B cell (primary cell): ENCODE results near the gene ZNF181. TPM values are rescaled to one million over a fixed set of nuclear protein-coding genes. Genes with fewer than 3 reads are reported as not detected.
"Not testable (repeated sequence)": the region's sequence is repeated elsewhere in the genome, so short reads cannot be mapped to it uniquely, and the experiment has no call there.

Experiments
- ATAC-seq: fragments of 200-7000 bp; cut with Tn5 transposase; one replicate; pipeline ENCODE4 v1.10.0; 2021; ENCODE audit warnings: low read depth, mild to moderate bottlenecking, moderate number of reproducible peaks, moderate library complexity
- CTCF ChIA-PET: fragments of 350-600 bp; sonication (Branson Sonifier 250); formaldehyde crosslinking; loops from one replicate; lab custom pipeline; 2021; ENCODE audit warnings: antibody characterized with exemption, inconsistent platforms; lab: Charles Lee
- POLR2A ChIA-PET: fragments of 350-600 bp; sonication (Branson Sonifier 250); formaldehyde crosslinking; loops from one replicate; lab custom pipeline; 2021; ENCODE audit warnings: antibody characterized with exemption; lab: Charles Lee
- DNase-seq: peaks from one replicate; pipeline ENCODE4 v3.0.0; 2013
- H2AFZ ChIP-seq: 2 replicates; pipeline ENCODE4 v1.6.1; 2012; ENCODE audit warnings: mild to moderate bottlenecking, low read depth, low read length; ENCODE audit not compliant: insufficient read depth, poor library complexity, severe bottlenecking
- H3K27ac ChIP-seq, 2 donors: 1 replicate in 1 of 2; 2 replicates in 1 of 2; pipeline ENCODE4 v1.5.1; 2012 to 2013; ENCODE audit warnings: low read length in 2 of 2, mild to moderate bottlenecking in 2 of 2, moderate library complexity in 1 of 2
- H3K27me3 ChIP-seq, 4 experiments: fragments of 200-600 bp in 1 of 4; sonication (generic) in 1 of 4; replicated peaks in 1 of 4; 1 replicate in 2 of 4; 2 replicates in 2 of 4; pipeline versions ENCODE4 v1.6.1 to v1.7.0; 2013 to 2016; ENCODE audit warnings: low read length in 3 of 4, mild to moderate bottlenecking in 2 of 4, mixed read lengths in 1 of 4, moderate library complexity in 1 of 4; ENCODE audit not compliant: insufficient read depth in 4 of 4, control insufficient read depth in 3 of 4; ENCODE audit errors: control extremely low read depth in 1 of 4
- H3K36me3 ChIP-seq, 2 experiments: replicated peaks in 1 of 2; 1 replicate in 1 of 2; 2 replicates in 1 of 2; pipeline versions ENCODE4 v1.6.1 to v1.7.1; 2013; ENCODE audit warnings: low read length in 1 of 2; ENCODE audit not compliant: insufficient read depth in 2 of 2, control insufficient read depth in 1 of 2; ENCODE audit errors: control extremely low read depth in 1 of 2, extremely low read depth in 1 of 2
- H3K4me1 ChIP-seq, 2 donors: fragments of 200-600 bp in 1 of 2; sonication (generic) in 1 of 2; 1 replicate in 1 of 2; 2 replicates in 1 of 2; pipeline versions ENCODE4 v1.5.1 to v1.6.1; 2013 to 2017; ENCODE audit warnings: low read length in 2 of 2; ENCODE audit not compliant: control insufficient read depth in 2 of 2, insufficient read depth in 2 of 2
- H3K4me2 ChIP-seq: replicated peaks from 2 replicates; pipeline ENCODE3; 2012; ENCODE audit warnings: mild to moderate bottlenecking, low read depth, low read length; ENCODE audit not compliant: poor library complexity, severe bottlenecking
- H3K4me3 ChIP-seq, 5 experiments: fragments of 200-600 bp in 1 of 5; sonication (generic) in 1 of 5; 1 replicate in 3 of 5; 2 replicates in 2 of 5; pipeline versions ENCODE4 v1.5.1 to v1.7.0; 2011 to 2016; ENCODE audit warnings: low read length in 4 of 5, mild to moderate bottlenecking in 4 of 5, low read depth in 2 of 5, control low read depth in 1 of 5, moderate library complexity in 1 of 5; ENCODE audit not compliant: insufficient read depth in 1 of 5; ENCODE audit errors: control extremely low read depth in 1 of 5, extremely low read depth in 1 of 5
- H3K79me2 ChIP-seq: fragments of 200-600 bp; sonication (generic); one replicate; pipeline ENCODE4 v1.6.0; 2016; ENCODE audit warnings: low read length; ENCODE audit not compliant: control insufficient read depth, insufficient read depth
- H3K9ac ChIP-seq: fragments of 200-600 bp; sonication (generic); 2 replicates; pipeline ENCODE4 v1.6.1; 2017; ENCODE audit warnings: mild to moderate bottlenecking, low read length, moderate library complexity
- H3K9me3 ChIP-seq, 3 donors: one replicate each; pipeline versions ENCODE4 v1.6.1 to v1.7.1; 2013; ENCODE audit warnings: low read length in 2 of 3; ENCODE audit not compliant: control insufficient read depth in 2 of 3, insufficient read depth in 1 of 3; ENCODE audit errors: control extremely low read depth in 1 of 3
- H4K20me1 ChIP-seq: 2 replicates; pipeline ENCODE4 v1.6.0; 2012; ENCODE audit warnings: mild to moderate bottlenecking, low read length; ENCODE audit not compliant: insufficient read depth, control insufficient read depth, poor library complexity, severe bottlenecking
- H3K27ac Mint-ChIP-seq: one replicate; pipeline ENCODE4 v1.8.0; 2021; ENCODE audit warnings: mixed read lengths
- H3K27me3 Mint-ChIP-seq: one replicate; pipeline ENCODE4 v1.8.0; 2021; ENCODE audit warnings: mixed read lengths
- H3K4me1 Mint-ChIP-seq: one replicate; pipeline ENCODE4 v1.8.0; 2021; ENCODE audit warnings: mixed read lengths
- H3K4me3 Mint-ChIP-seq: one replicate; pipeline ENCODE4 v1.8.0; 2021; ENCODE audit warnings: mixed read lengths
- H3K9me3 Mint-ChIP-seq: one replicate; pipeline ENCODE4 v1.8.0; 2022; ENCODE audit warnings: mixed read lengths; ENCODE audit not compliant: insufficient read depth
- EZH2 ChIP-seq: IDR thresholded peaks from 2 replicates; pipeline ENCODE4 v1.6.1; 2012; ENCODE audit warnings: borderline replicate concordance, low read depth, mild to moderate bottlenecking, moderate library complexity, low read length; ENCODE audit not compliant: insufficient read depth, poor library complexity, severe bottlenecking
- WGBS: methylation state at CpG from one replicate; pipeline ENCODE4 v1.1.5; 2013; ENCODE audit warnings: missing lambda C conversion rate; ENCODE audit not compliant: insufficient coverage; 5-methylcytosine and 5-hydroxymethylcytosine counted together
- intact Hi-C: fragments of 100-400 bp; cut with micrococcal nuclease; formaldehyde crosslinking; loops from one replicate; pipeline ENCODE4 v1.10.0; 2022
- polyA minus RNA-seq: library from RNA; depleted of rRNA, polyadenylated mRNA; stranded (reverse); fragments of >200 nt; gene quantifications from 2 replicates; pipeline ENCODE4 v1.2.3, GENCODE V29; 2012
- polyA plus RNA-seq: library from polyadenylated mRNA; depleted of rRNA; stranded (reverse); fragments of >200 nt; gene quantifications from 2 replicates; pipeline ENCODE4 v1.2.3, GENCODE V29; 2012
- total RNA-seq, 2 donors: library from RNA; stranded (reverse); fragments of 120-200 nt in 1 of 2; gene quantifications; 1 replicate in 1 of 2; 2 replicates in 1 of 2; pipeline versions ENCODE4 v1.2.3 to v1.2.4, GENCODE V29; 2013 to 2022
- TF ChIP-seq, protein P1 (sequence below): fragments of 200-600 bp; IDR thresholded peaks from one replicate; pipeline ENCODE4 v1.8.0; 2022; ENCODE audit warnings: antibody characterized with exemption, mild to moderate bottlenecking

The ZNF181 gene
- 13.6 and 13.8 TPM in 2 replicates for total RNA-seq
- total RNA-seq (2013): 30.8 TPM
- 11.7 and 13.0 TPM in 2 replicates for polyA plus RNA-seq
- polyA minus RNA-seq: 10.4 and 12.8 TPM in 2 replicates

- ChIA-PET CTCF (interaction anchor here (1.1 kb wide), 1 partner anchor 57 kb away, joined by 4 read pairs; the partner anchor contains the start of genes SCGB2B2 and ZNF302), POLR2A (no interaction called here)
- H3K4me1 ChIP-seq: peaks cover 15 to 25% of the 10 kb centered on the region in 2 donors
- intact Hi-C loops: loop anchor here (1.0 to 10.0 kb wide), 4 partner anchors 39 to 1951 kb away; partner anchors contain the start of genes GRAMD1A, ZNF567 and ZNF599
- peak within 1 kb of the TSS; percentile 72 for H3K4me2 ChIP-seq
- H3K9ac ChIP-seq: peak within 1 kb of the TSS; percentile 78
- H3K4me3 ChIP-seq: peak within 1 kb of the TSS; percentile 65 to 87 (median 80)
- DNase-seq: peak; percentile 89
- peak; percentile 86 for ATAC-seq
- peaks cover 25% of the 10 kb centered on the region for H3K4me1 Mint-ChIP-seq
- H3K27ac Mint-ChIP-seq: peak within 1 kb of the TSS; percentile 96
- peaks cover 12% of the 10 kb centered on the region for H3K79me2 ChIP-seq
- no peaks in the 10 kb centered on the region for H3K27me3 Mint-ChIP-seq
- H3K27ac ChIP-seq: peak within 1 kb of the TSS; percentile 73 to 91
- H4K20me1 ChIP-seq: no peaks in the 10 kb centered on the region
- no peaks in the 10 kb centered on the region for H3K27me3 ChIP-seq
- no peaks in the 10 kb centered on the region for H3K9me3 Mint-ChIP-seq
- H3K4me3 Mint-ChIP-seq: peak within 1 kb of the TSS; percentile 97
- WGBS: under 1% methylated on average over 59 of the region's 67 CpGs
- H3K9me3 ChIP-seq: peaks cover 0 to under 1% (median 0%) of the 10 kb centered on the region in 3 donors
- TF ChIP-seq, protein P1, sequence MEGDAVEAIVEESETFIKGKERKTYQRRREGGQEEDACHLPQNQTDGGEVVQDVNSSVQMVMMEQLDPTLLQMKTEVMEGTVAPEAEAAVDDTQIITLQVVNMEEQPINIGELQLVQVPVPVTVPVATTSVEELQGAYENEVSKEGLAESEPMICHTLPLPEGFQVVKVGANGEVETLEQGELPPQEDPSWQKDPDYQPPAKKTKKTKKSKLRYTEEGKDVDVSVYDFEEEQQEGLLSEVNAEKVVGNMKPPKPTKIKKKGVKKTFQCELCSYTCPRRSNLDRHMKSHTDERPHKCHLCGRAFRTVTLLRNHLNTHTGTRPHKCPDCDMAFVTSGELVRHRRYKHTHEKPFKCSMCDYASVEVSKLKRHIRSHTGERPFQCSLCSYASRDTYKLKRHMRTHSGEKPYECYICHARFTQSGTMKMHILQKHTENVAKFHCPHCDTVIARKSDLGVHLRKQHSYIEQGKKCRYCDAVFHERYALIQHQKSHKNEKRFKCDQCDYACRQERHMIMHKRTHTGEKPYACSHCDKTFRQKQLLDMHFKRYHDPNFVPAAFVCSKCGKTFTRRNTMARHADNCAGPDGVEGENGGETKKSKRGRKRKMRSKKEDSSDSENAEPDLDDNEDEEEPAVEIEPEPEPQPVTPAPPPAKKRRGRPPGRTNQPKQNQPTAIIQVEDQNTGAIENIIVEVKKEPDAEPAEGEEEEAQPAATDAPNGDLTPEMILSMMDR: no peak
- no peak for TF ChIP-seq EZH2
- peaks cover under 1 to 13% of the 10 kb centered on the region in 2 experiments for H3K36me3 ChIP-seq
- H2AFZ ChIP-seq: peak within 1 kb of the TSS; percentile 84
Observed at GRCh38 chr19:34733746-34734536, at the start of gene ZNF181. Gene ZNF181 (plus strand): TSS chr19:34734243. CDS start chr19:34735038, 795 bp downstream.

DNA sequence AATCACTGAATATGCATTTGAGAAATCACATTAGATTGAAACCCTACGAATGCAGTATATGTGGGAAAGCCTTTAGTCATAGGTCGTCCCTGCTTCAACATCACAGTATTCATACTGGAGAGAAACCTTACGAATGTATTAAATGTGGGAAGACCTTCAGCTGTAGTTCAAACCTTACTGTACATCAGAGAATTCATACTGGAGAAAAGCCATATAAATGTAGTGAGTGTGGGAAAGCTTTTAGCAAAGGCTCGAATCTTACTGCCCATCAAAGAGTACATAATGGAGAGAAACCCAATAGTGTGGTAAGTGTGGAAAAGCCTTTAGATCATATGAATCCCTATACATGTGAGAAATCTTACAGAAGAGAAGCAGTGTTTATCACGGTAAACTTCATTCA, 48.8 kb upstream of the ZNF181 start:
- H3K27ac Mint-ChIP-seq, CTCF ChIA-PET, H2AFZ ChIP-seq, H3K4me1 Mint-ChIP-seq, DNase-seq, H3K27me3 Mint-ChIP-seq, H3K27ac ChIP-seq, H3K4me2 ChIP-seq, H3K4me3 ChIP-seq, ATAC-seq, POLR2A ChIA-PET, intact Hi-C loops, H3K79me2 ChIP-seq, H3K9ac ChIP-seq, H3K4me3 Mint-ChIP-seq, H3K4me1 ChIP-seq, H4K20me1 ChIP-seq, H3K27me3 ChIP-seq: not testable (repeated sequence)
- Histone ChIP-seq H3K9me3 (peaks cover 12 to 41% (median 14%) of the 10 kb centered on the region in 3 donors), H3K36me3 (peaks cover 9 to 28% of the 10 kb centered on the region in 2 experiments)
- WGBS: no CpG with 5 or more reads among the region's 5 CpGs
- H3K9me3 Mint-ChIP-seq: peaks cover 21% of the 10 kb centered on the region
